ENCODE measurements around the gene ANXA3.
"Not testable (repeated sequence)": the region's sequence is repeated elsewhere in the genome, so short reads cannot be mapped to it uniquely, and the experiment has no call there.

Gene ANXA3

GRCh38 chr4:78544678-78545077 is 6.9 kb upstream of the ANXA3 start:
- DNase-seq = no peak

- DNase-seq = no peak
Measured at GRCh38 chr4:78545275-78546246, 6.0 kb upstream of the ANXA3 start.

GRCh38 chr4:78547899-78548298 is 3.7 kb upstream of the ANXA3 start:
- DNase-seq = not testable (repeated sequence)

GRCh38 chr4:78548889-78549288 is 2.7 kb upstream of the ANXA3 start:
- not testable (repeated sequence) for DNase-seq

- no peak for DNase-seq
Measured at GRCh38 chr4:78552389-78553042, 946 bp downstream of the ANXA3 start.

- DNase-seq = no peak
Measured at GRCh38 chr4:78553043-78553396, 1.4 kb downstream of the ANXA3 start.

GRCh38 chr4:78553529-78554060 is 2.0 kb downstream of the ANXA3 start:
- no peak for DNase-seq

- DNase-seq = no peak
Measured at GRCh38 chr4:78556665-78557064, 5.1 kb downstream of the ANXA3 start.

- DNase-seq = no peak
Measured at GRCh38 chr4:78557841-78558240, 6.3 kb downstream of the ANXA3 start.

- DNase-seq = no peak
Measured at GRCh38 chr4:78558410-78558809, 6.8 kb downstream of the ANXA3 start.

- DNase-seq = no peak
Measured at GRCh38 chr4:78560296-78560963, 8.9 kb downstream of the ANXA3 start.

GRCh38 chr4:78561677-78562076 is 10.1 kb downstream of the ANXA3 start:
- no peak for DNase-seq

GRCh38 chr4:78562687-78563086 is 11.1 kb downstream of the ANXA3 start:
- no peak for DNase-seq

GRCh38 chr4:78565971-78566372 is 14.4 kb downstream of the ANXA3 start:
- DNase-seq = no peak

- DNase-seq = no peak
Measured at GRCh38 chr4:78566834-78567499, 15.4 kb downstream of the ANXA3 start.

- DNase-seq = no peak
Measured at GRCh38 chr4:78567500-78568060, 16.0 kb downstream of the ANXA3 start.

GRCh38 chr4:78568640-78569305 is 17.2 kb downstream of the ANXA3 start:
- no peak for DNase-seq

GRCh38 chr4:78569306-78569821 is 17.8 kb downstream of the ANXA3 start:
- DNase-seq = no peak

GRCh38 chr4:78570117-78570516 is 18.5 kb downstream of the ANXA3 start:
- DNase-seq = no peak

- no peak for DNase-seq
Measured at GRCh38 chr4:78571804-78572203, 20.2 kb downstream of the ANXA3 start.

- no peak for DNase-seq
Measured at GRCh38 chr4:78578674-78579425, 27.3 kb downstream of the ANXA3 start.
